Measurements from ENCODE around the gene TNC. TPM values are rescaled to one million over a fixed set of nuclear protein-coding genes. Genes with fewer than 3 reads are reported as not detected.
A peak's percentile ranks its signal among the peaks of the same experiment; 100 is the strongest.

TNC gene
- total RNA-seq, 1 experiment from 2014 or later = 44.5 TPM

DNA sequence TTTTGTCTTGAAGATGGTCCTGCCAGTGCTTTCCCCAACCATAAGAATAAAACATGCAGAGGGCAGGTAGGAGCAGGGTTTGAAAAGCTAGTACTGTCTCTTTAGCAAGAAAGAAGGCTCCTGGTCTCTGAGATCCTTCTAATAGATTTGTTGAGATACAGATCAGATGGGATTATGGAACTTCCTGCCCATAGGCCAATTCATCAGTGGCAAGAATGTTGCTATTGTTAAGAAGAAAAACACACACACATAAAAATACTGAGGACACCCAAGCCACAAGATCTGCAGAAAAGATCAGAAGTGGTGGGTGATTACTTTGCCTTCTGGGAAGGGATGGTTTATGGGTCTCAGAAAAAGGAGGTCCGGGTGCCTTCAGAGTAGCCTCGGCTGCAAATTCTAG is 59.8 kb downstream of the TNC start:
- DNase-seq (ENCODE audit: low read depth) = peak; percentile 8

DNA sequence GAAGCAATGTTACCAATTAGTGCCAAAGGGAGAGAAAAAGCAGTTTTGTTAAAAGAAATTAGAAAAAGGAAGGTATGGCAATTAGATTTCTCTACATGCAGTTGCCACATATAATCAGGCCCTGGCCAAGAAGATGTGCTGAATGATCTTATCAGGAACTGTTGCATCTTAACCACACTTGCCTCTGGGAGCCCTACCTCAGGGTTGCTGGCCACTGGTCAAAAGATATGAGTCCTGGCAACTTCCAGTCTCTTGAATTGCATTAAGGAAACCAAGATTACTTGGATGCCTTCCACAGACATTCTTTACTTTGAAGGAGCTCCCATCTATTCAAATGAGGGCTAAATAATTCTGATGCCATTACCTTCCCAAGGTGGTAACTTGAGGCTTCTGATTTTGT is 60.4 kb downstream of the TNC start:
- no peak for DNase-seq (ENCODE audit: low read depth)

- DNase-seq (ENCODE audit: low read depth) = no peak
Observed at GRCh38 chr9:115050002-115050490, 67.9 kb downstream of the TNC start.

GRCh38 chr9:115046824-115047223 is 71.1 kb downstream of the TNC start:
- no peak for DNase-seq (ENCODE audit: low read depth)

DNA sequence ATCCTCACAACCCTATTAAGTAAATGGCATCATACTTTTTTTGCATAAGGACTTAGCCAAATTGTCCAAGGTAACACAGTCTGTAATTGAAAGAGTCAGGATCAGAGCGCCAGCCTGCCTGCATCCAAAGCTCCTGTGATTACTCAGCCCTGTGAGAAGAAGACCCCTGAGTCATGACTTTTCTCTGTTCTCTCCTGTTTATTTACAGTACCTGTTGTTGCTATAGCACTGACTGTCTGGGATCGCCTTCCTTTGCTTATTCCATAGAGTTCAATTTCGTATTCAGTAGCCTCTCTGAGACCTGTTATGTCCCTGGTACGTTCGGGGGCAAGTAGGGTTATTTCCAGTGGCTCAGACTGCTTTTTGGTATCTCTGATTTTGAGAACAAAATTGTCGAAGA is 71.8 kb downstream of the TNC start:
- DNase-seq (ENCODE audit: low read depth) = no peak

DNA sequence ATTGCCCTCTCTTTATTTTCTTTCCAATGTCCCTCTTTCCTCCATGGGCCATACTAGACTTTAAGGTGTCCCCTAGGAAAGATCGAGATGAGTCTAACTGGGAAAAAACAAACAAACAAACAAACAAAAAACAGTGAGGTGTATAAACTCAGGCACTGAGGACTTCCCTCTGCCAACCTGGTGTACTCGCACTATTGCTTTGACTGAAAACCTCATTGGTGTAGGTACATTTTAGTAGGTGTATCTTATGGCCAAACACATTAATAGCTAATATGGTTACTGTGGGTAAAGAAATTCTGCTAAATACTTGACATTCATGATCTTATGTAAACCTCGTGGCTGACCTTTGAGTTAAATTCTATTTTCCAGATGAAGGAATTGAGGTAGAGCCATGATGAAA is 74.3 kb downstream of the TNC start:
- DNase-seq (ENCODE audit: low read depth) = no peak

DNA sequence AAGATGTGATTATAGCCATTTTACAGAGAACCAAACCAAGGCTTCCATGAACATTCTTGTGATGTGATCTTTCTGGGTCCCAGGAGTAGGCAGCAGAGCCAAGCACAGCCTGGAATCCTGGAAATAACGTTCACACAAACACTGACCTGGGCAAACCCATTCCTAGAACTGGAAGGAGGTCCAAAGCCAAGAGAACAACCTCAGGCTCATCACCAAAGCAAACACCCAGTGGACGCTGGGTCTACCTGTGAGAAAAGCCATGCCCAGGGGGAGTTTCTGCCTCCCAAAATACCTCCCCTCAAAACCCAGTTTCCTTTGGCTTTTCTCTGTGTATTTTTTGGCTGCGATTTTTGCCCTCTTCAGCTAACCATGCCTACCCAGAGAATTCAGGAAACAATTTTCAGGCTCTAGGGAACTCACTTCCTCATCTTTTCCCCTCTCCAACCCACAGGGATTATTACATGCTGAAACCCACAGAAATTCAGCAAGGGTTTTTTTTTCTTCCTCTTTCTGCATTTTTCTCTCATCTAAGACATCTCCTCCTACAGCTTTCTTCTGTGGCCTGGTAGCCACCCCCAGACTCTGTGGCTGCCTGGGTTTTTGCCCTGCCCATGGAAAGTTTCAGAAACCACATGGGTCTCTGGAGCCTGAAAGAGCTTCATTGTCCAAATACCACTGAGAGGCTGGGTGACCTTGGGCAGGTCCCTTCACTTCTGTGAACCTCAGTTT is 75.0 kb downstream of the TNC start:
- DNase-seq (ENCODE audit: low read depth) = no peak

GRCh38 chr9:115039516-115040120 is 78.3 kb downstream of the TNC start:
- DNase-seq (ENCODE audit: low read depth) = no peak

- DNase-seq (ENCODE audit: low read depth) = no peak
Observed at GRCh38 chr9:115038178-115038577, 79.8 kb downstream of the TNC start.

- no peak for DNase-seq (ENCODE audit: low read depth)
Observed at GRCh38 chr9:115036691-115037090, 81.3 kb downstream of the TNC start.

GRCh38 chr9:115035841-115036612 is 81.9 kb downstream of the TNC start:
- no peak for DNase-seq (ENCODE audit: low read depth)

GRCh38 chr9:115034801-115035200 is 83.2 kb downstream of the TNC start:
- peak; percentile 38 for DNase-seq (ENCODE audit: low read depth)

DNA sequence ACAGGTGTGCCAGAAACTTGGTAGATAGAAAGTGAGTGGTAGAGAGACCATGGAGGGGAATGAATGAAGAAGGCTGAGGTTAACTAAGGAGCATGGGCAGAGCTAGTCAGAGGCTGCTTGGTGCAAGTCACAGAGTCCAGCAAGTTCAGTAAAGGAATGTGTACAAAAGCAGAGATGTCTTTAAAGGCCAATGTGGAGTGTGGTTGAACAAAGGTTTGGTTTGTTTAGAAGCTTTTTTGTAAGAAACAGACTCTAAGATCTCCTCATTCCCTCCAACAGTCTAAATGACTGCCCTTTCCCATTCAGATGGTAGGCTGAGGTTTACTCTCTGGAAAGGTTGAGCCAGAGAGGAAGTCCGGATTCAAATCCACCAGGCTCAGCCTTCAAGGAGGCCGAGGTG is 84.2 kb downstream of the TNC start:
- no peak for DNase-seq (ENCODE audit: low read depth)

GRCh38 chr9:115032296-115032695 is 85.7 kb downstream of the TNC start:
- no peak for DNase-seq (ENCODE audit: low read depth)

- DNase-seq (ENCODE audit: low read depth) = no peak
Observed at GRCh38 chr9:115030006-115030405, 88.0 kb downstream of the TNC start.

GRCh38 chr9:115025721-115026120 is 92.2 kb downstream of the TNC start:
- DNase-seq (ENCODE audit: low read depth) = no peak

DNA sequence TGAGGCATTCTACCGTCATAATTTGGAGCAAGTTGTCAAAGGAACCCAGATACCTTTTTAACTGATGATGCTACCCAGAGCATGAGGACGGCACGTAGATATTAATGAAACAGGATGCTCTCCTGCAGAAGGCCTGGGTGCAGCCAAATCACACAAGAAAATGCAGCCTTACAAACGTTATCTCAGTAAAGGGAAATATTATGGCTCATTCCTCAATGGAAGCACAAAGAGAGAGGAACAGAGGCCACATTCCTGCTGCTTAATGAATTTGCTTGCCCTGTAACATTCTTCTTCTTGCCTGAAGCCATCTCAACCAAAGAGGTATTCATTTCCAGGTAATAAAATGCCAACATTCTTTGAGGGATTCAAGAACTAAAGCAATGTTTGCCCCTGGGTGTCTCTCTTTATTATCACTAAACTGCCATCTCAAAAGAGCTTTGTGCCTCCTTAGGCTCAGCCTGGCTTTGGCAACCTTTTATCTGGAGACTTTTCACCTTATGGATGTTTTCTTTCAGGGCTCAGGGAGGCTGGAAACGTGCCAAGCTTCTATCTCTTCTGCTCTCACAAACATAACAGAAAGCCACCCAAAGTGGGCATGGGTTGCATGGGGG is 92.9 kb downstream of the TNC start:
- DNase-seq (ENCODE audit: low read depth) = no peak

DNA sequence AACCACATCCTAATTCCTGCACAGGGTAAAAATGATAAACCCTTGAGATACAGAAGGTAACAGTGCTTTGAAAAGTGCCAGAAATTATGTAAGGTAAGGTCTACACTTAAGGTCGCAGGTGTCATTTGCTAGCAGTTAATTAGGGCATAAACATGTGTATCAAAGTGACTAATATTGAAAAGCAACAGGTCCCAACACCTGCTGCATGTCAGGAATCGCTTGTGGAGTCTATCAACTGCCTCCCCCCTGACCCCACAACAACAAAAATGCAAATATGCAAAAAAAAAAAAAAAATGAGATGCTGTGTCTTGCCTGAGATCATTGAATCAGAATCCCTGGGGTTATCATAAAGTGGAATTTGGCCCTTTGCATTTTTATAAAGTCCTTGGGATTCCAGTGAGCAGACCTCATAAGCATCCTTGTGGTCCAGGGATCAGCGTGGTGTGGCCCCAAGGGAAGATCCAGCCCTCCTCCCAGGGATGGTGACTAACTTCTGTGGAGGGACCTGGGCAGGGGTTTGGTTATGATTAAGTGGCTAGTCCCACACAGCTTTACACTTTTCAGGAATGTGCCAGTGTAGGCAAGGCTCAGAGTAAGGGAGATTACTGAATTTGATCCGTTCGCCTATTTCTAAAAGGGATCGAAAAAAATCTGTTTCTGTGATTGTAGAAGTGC is 95.1 kb downstream of the TNC start:
- DNase-seq (ENCODE audit: low read depth) = peak; percentile 81

DNA sequence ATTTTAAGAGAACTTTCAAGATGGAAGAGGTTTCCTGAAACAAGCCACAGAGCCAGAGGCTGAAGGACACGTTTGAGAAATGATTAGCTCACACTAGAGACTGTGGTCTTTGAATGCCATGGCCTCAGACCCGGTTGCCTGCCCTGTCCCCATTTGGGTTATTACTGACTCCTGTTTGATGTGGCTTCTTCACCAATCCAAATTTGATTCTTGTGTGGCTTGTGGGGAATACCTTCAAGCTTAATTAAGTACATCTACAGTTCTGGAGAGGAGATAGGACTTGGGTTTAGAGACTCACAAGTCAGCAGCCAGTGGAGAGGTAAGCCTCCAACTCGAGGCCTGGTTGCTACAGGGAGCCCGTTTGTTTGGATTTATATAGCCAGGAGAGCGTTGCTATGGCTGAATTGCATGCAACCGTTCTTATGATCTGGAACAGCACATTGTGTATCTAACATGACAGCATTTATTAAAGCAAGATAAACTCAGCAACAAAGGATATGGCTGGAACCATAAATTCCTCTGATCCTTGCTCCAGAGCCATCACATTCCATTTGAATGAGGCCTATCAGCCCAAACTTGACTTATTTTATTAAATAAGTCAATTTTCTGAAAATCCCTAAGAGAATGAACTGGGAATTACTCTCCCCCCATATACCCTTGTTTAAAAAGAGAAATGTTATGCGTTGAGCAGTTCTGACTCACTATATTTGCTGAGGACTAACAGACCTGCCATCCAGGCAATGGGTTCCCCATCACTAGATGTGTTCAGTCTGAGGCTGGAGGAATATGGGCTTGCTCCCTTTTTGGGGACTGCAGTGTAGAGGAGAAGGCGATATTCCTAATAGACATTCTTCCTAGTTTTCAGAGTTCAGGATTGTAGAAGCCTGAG is 99.2 kb downstream of the TNC start:
- peak; percentile 13 for DNase-seq (ENCODE audit: low read depth)

- no peak for DNase-seq (ENCODE audit: low read depth)
Observed at GRCh38 chr9:115016344-115016743, 101.6 kb downstream of the TNC start.
